GM12875 (cell line): ENCODE results near the gene PRSS2.

Experiments used
- H3K4me3 ChIP-seq: one replicate; pipeline ENCODE4 v1.5.1; 2011; ENCODE audit warnings: low read depth, low read length, control low read depth
- TF ChIP-seq, protein P1 (sequence below): IDR thresholded peaks from 2 replicates; pipeline ENCODE4 v1.5.1; 2011; ENCODE audit warnings: low read depth, mild to moderate bottlenecking, control low read depth, inconsistent platforms, low read length, moderate library complexity, borderline replicate concordance; ENCODE audit not compliant: insufficient read depth

PRSS2 gene

DNA sequence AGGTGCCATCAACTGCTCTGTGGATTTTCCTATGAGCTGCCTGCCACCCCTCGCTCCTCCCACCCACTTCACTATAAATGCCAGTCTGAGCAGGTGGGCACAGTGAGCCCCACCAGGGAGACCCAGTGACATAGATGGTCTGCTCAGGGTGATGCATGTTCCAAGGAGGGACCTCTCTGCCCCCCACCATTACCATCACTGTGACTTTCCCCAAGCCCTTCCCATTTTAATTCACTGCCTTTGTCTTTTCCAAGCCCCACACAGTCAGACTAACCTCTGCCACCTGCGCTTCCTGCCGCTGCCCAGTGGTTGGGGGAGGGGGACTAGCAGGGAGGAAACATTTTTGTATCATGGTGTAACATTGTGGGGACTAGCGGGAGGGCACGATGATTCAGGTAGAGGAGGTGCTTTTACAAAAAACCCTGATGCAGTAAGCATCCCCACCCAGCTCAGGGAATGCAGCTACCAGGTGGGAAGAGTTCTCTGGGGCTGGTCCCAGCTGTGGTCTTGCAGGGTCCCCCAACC lies 24.6 kb downstream of the PRSS2 start:
- H3K4me3 ChIP-seq = no peak overlapping the region
- TF ChIP-seq, protein P1, sequence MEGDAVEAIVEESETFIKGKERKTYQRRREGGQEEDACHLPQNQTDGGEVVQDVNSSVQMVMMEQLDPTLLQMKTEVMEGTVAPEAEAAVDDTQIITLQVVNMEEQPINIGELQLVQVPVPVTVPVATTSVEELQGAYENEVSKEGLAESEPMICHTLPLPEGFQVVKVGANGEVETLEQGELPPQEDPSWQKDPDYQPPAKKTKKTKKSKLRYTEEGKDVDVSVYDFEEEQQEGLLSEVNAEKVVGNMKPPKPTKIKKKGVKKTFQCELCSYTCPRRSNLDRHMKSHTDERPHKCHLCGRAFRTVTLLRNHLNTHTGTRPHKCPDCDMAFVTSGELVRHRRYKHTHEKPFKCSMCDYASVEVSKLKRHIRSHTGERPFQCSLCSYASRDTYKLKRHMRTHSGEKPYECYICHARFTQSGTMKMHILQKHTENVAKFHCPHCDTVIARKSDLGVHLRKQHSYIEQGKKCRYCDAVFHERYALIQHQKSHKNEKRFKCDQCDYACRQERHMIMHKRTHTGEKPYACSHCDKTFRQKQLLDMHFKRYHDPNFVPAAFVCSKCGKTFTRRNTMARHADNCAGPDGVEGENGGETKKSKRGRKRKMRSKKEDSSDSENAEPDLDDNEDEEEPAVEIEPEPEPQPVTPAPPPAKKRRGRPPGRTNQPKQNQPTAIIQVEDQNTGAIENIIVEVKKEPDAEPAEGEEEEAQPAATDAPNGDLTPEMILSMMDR = no peak

DNA sequence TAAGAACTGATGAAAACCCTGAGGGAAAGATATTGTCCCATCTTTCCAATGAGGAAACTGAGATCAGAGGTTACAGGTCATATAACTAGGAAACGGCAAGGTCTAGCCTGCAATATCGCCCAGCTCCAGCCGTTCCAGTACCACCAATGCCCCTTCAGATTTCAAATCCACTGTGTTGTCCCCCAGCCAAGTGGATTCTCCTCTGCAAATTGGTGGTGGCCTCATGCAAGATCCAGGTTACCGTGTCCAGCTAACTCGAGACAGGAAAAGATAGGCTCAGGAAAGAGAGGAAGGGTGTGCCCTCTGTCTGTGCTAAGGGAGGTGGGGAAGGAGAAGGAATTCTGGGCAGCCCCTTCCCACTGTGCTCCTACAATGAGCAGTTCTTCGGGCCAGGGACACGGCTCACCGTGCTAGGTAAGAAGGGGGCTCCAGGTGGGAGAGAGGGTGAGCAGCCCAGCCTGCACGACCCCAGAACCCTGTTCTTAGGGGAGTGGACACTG lies 25.3 kb downstream of the PRSS2 start:
- TF ChIP-seq, protein P1 = no peak

DNA sequence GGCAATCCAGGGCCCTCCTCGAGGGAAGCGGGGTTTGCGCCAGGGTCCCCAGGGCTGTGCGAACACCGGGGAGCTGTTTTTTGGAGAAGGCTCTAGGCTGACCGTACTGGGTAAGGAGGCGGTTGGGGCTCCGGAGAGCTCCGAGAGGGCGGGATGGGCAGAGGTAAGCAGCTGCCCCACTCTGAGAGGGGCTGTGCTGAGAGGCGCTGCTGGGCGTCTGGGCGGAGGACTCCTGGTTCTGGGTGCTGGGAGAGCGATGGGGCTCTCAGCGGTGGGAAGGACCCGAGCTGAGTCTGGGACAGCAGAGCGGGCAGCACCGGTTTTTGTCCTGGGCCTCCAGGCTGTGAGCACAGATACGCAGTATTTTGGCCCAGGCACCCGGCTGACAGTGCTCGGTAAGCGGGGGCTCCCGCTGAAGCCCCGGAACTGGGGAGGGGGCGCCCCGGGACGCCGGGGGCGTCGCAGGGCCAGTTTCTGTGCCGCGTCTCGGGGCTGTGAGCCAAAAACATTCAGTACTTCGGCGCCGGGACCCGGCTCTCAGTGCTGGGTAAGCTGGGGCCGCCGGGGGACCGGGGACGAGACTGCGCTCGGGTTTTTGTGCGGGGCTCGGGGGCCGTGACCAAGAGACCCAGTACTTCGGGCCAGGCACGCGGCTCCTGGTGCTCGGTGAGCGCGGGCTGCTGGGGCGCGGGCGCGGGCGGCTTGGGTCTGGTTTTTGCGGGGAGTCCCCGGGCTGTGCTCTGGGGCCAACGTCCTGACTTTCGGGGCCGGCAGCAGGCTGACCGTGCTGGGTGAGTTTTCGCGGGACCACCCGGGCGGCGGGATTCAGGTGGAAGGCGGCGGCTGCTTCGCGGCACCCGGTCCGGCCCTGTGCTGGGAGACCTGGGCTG lies 26.0 kb downstream of the PRSS2 start:
- TF ChIP-seq, protein P1 = no peak
- peak overlapping the region; percentile 88 for H3K4me3 ChIP-seq

More for the DNA sequence above, 25.3 kb downstream of the PRSS2 start:
- peak overlapping the region; percentile 88 for H3K4me3 ChIP-seq

DNA sequence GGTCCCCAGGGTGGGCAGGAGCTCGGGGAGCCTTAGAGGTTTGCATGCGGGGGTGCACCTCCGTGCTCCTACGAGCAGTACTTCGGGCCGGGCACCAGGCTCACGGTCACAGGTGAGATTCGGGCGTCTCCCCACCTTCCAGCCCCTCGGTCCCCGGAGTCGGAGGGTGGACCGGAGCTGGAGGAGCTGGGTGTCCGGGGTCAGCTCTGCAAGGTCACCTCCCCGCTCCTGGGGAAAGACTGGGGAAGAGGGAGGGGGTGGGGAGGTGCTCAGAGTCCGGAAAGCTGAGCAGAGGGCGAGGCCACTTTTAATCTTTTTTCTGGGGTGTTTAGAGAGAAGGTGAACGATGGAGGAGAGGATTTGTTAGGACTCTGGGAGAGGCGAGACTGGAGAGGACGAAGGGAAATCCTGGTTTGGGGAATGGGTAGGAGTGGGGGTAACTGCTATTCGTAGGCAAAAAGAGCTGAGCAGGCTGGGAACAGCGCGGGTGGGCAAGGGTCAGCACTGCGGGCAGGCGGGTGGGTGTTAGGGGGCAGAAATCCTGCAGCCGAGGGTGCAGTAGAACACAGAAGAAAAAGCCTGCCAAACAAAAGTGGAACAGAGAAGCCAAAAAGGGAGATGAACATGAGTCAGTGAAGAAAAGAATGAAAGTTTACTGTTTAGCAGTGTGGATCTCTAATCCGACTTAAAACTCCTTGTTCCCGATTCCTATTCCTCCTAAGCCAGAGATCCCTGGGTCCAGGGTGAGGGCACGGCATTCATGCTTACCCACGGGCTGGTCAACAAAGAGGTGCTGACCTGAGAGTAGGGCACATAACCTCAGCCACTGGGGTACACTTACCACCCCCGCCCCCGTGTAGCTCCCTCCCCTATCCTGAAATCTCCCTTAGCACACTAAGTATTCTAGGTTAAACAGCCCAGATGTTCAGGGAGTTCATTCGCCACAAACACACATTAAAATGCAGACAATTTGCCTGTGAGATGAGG lies 26.9 kb downstream of the PRSS2 start:
- peak overlapping the region; percentile 88 for H3K4me3 ChIP-seq
- TF ChIP-seq, protein P1 = no peak

DNA sequence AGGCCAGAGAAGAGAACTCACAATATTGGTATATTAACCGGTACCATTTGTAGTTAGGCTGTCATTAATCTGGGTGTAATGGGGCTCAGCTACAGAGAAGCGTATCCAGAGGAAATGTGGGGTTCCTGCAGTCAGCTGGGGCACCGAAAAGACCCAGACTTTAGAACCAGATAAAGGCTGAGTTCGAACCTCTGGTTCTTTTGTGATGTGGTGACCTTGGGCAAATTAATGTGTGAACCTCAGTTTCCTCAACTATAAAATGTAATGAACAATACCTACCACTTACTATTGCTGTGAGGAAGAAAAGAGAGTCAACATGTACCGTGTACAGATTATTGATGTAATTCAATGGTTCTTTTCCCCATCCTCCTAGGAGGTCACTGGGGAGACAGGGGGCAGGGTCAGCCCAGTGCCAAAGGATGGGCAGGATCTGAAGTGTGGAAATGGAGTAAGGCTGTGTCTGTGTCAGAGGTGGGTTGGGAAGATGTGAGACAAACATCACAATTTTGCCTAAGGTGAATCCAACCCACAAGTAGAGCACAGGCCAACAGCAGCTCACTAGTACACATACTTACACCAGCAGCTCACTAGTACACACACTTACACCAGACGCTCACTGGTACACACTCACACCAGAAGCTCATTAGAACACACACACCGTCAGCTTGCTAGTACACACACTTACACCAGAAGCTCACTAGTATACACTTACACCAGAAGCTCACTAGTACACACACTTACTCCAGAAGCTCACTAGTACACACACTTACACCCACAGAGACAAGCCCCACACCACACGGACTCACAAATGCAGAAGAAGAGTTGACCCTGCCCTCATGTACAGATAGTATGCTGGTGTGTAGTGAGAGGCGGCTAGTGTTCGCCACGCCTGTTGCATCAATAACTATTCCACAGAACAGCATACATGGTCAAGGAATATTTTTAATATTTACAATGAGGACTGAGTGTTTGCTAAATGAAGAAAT lies 28.0 kb downstream of the PRSS2 start:
- H3K4me3 ChIP-seq = peak overlapping the region; percentile 88
- TF ChIP-seq, protein P1 = no peak

DNA sequence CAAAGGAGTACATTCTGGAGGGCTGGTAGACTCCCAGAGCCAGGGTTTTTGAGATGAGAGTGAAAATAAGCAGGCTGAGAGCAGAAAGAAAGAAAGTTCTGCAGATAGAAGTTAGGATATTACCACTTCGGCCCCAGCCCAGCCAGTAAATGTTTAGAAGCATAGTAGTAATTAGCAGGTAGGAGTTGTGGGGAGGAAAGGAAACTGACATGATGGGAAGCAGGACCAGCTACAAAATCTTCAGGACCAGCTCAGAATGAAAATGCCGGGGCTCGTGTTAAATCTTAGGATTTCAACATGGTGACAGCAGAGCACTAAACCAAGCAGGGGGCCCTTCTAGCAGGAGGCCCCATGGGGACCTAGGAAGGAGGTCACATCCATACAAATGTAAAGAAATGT lies 28.7 kb downstream of the PRSS2 start:
- H3K4me3 ChIP-seq = no peak overlapping the region
- TF ChIP-seq, protein P1 = no peak
